ENCODE measurements around the gene MEGF11. TPM values are rescaled to one million over a fixed set of nuclear protein-coding genes. Genes with fewer than 3 reads are reported as not detected.

The MEGF11 gene
- total RNA-seq, 1 donor from 2014 or later: 0.60 TPM

DNA sequence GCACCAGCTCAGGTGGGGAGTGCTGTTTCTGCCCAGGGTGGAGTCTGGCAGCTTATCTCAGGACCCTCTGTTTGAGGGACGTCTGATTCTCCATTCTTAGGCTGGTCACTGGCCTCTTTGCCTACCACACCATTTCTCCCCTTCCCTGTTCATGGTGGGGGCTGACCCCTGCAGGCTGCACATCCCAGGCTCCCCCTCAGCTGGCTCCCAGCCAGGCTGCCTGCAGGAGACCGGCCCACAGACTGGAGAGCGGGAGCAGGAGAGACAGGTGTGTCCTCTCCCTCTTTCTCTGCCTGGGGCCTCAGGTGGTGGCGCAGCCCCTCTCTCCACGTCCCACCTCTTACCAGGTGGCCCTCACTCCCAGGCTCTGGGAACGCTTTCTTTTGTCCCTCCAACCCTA, 323.4 kb downstream of the MEGF11 start:
- Mint-ChIP-seq H3K4me1 (ENCODE audit: low read depth) (no peaks in the 10 kb centered on the region), H3K4me3 (ENCODE audit: low read depth) (no peak overlapping the region), H3K36me3 (ENCODE audit: insufficient read depth) (no peaks in the 10 kb centered on the region), H3K27ac (no peak overlapping the region), H3K27me3 (no peaks in the 10 kb centered on the region), H3K9me3 (ENCODE audit: low read depth) (no peaks in the 10 kb centered on the region)
- no peak for DNase-seq (ENCODE audit: low spot score, unreplicated experiment)
- TF ChIP-seq, protein P1, sequence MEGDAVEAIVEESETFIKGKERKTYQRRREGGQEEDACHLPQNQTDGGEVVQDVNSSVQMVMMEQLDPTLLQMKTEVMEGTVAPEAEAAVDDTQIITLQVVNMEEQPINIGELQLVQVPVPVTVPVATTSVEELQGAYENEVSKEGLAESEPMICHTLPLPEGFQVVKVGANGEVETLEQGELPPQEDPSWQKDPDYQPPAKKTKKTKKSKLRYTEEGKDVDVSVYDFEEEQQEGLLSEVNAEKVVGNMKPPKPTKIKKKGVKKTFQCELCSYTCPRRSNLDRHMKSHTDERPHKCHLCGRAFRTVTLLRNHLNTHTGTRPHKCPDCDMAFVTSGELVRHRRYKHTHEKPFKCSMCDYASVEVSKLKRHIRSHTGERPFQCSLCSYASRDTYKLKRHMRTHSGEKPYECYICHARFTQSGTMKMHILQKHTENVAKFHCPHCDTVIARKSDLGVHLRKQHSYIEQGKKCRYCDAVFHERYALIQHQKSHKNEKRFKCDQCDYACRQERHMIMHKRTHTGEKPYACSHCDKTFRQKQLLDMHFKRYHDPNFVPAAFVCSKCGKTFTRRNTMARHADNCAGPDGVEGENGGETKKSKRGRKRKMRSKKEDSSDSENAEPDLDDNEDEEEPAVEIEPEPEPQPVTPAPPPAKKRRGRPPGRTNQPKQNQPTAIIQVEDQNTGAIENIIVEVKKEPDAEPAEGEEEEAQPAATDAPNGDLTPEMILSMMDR (IDR thresholded peaks at IDR 0.05; ENCODE audit: unreplicated experiment): no peak

DNA sequence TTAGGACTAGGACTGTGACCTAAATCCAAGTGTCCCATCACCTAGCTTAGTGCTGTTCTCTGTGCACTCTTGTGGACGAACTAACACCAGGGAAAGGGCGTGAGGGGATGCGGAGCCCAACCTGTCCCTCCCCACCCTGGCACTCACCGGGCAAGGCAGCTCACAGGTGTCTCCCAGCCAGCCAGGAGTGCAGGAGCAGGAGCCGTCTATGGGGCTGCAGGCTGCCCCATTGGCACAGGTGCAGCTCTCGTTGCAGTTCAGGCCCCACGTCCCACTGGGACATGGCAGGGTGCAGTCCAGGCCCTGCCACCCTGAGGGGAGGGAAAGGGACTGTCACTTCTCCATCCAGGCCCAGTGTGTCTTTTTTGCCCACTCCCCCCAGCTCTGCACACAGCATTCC, 324.0 kb downstream of the MEGF11 start:
- Mint-ChIP-seq H3K27ac (no peak overlapping the region), H3K36me3 (ENCODE audit: insufficient read depth) (no peaks in the 10 kb centered on the region), H3K4me3 (ENCODE audit: low read depth) (no peak overlapping the region), H3K9me3 (ENCODE audit: low read depth) (no peaks in the 10 kb centered on the region), H3K27me3 (no peaks in the 10 kb centered on the region), H3K4me1 (ENCODE audit: low read depth) (no peaks in the 10 kb centered on the region)
- DNase-seq (ENCODE audit: low spot score, unreplicated experiment): no peak
- TF ChIP-seq, protein P1 (IDR thresholded peaks at IDR 0.05; ENCODE audit: unreplicated experiment): no peak

DNA sequence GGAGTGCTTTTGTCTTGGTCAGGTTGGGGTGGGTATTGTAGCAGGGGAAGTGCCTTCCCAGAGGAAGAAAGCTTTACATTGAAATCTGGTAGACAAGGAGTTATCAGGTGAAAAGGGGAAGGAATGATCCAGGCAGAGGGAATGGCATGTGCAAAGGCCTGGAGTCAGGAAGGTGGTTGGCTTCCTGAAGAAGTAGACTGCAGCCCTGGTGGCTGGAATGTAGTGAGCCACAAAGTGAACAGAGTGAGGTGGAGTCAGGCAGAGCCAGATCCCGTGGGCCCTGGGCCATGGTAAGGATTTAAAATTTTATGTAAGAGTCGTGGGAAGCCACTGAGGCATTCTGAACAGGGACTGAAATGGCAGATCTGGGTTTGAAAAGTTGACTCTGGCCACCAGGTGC, 326.0 kb downstream of the MEGF11 start:
- H3K36me3 Mint-ChIP-seq (ENCODE audit: insufficient read depth): no peaks in the 10 kb centered on the region

DNA sequence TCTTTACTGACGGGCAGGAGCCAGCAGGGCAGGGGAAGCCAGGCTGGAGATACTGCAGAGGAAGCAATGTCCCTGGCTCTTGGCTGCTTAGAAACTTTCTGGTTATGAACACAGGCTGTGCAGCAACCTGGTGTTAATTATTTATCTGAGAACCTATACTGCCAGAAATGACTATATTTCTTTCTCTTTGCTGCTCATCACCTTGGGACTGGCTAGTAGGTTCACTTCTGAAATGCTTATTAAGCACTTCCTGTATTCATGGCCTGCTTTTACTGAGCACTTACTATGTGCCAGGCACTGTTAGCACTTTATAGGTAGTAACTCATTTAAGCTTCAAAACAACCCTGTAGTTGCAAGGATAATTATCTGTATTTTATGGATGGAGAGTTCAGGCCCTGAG, 326.7 kb downstream of the MEGF11 start:
- TF ChIP-seq, protein P1 (IDR thresholded peaks at IDR 0.05; ENCODE audit: unreplicated experiment): no peak
- no peak for DNase-seq (ENCODE audit: low spot score, unreplicated experiment)
- H3K36me3 Mint-ChIP-seq (ENCODE audit: insufficient read depth): no peaks in the 10 kb centered on the region
- H3K9me3 Mint-ChIP-seq (ENCODE audit: low read depth): no peaks in the 10 kb centered on the region
- no peak overlapping the region for H3K27ac Mint-ChIP-seq
- no peak overlapping the region for H3K4me3 Mint-ChIP-seq (ENCODE audit: low read depth)
- H3K4me1 Mint-ChIP-seq (ENCODE audit: low read depth): no peaks in the 10 kb centered on the region
- no peaks in the 10 kb centered on the region for H3K27me3 Mint-ChIP-seq

More for the DNA sequence above, 326.0 kb downstream of the MEGF11 start:
- Mint-ChIP-seq H3K27me3 (no peaks in the 10 kb centered on the region), H3K27ac (no peak overlapping the region), H3K4me1 (ENCODE audit: low read depth) (no peaks in the 10 kb centered on the region), H3K4me3 (ENCODE audit: low read depth) (no peak overlapping the region), H3K9me3 (ENCODE audit: low read depth) (no peaks in the 10 kb centered on the region)
- no peak for DNase-seq (ENCODE audit: low spot score, unreplicated experiment)
- TF ChIP-seq, protein P1 (IDR thresholded peaks at IDR 0.05; ENCODE audit: unreplicated experiment): peak; percentile 26

DNA sequence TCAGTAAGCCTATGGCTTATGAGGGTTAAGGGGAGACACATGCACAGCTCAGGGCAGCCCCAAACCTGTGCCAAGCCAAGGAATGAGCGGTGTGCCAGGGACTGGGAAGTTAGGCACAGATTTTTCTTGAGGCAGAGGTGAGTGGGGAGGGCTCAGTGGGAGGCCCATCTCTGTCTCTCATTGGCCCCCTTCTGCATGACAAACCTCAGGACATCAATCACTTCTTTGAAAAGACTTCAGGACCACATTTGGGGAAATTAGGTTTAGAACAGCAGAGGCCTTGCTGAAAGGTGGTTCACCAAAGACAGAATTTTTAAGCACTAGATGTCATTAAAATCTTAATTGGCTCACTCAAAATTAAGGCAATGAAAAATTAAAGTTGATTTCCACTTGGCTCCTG, 327.1 kb downstream of the MEGF11 start:
- TF ChIP-seq, protein P1 (IDR thresholded peaks at IDR 0.05; ENCODE audit: unreplicated experiment): no peak
- Mint-ChIP-seq H3K27me3 (no peaks in the 10 kb centered on the region), H3K4me3 (ENCODE audit: low read depth) (no peak overlapping the region), H3K36me3 (ENCODE audit: insufficient read depth) (no peaks in the 10 kb centered on the region), H3K9me3 (ENCODE audit: low read depth) (no peaks in the 10 kb centered on the region), H3K27ac (no peak overlapping the region), H3K4me1 (ENCODE audit: low read depth) (no peaks in the 10 kb centered on the region)
- DNase-seq (ENCODE audit: low spot score, unreplicated experiment): no peak
